ENCODE measurements around the gene FAM13B.

Gene FAM13B

DNA sequence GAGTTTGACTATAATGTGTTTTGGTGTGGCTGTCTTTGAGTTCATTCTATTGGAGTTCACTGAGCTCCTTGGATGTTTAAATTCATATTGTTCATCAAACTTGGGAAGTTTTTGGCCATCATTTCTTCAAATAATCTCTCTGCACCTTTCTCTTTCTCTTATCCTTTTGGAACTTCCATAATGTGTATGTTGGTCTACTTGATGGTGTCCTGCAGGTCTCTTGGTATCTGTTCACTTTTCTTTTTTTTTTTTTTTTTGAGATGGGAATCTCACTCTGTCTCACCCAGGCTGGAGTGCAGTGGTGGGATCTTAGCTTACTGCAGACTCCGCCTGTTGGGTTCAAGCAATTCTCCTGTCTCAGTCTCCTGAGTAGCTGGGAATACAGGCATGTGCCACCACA is 116.0 kb downstream of the FAM13B start:
- peaks cover 15% of the 10 kb centered on the region for H3K27me3 Mint-ChIP-seq (ENCODE audit: low read depth, poor library complexity)
- no peak overlapping the region for H3K4me3 Mint-ChIP-seq
- H3K27ac Mint-ChIP-seq, result no peak overlapping the region
- no peak for DNase-seq
- TF ChIP-seq, protein P1, sequence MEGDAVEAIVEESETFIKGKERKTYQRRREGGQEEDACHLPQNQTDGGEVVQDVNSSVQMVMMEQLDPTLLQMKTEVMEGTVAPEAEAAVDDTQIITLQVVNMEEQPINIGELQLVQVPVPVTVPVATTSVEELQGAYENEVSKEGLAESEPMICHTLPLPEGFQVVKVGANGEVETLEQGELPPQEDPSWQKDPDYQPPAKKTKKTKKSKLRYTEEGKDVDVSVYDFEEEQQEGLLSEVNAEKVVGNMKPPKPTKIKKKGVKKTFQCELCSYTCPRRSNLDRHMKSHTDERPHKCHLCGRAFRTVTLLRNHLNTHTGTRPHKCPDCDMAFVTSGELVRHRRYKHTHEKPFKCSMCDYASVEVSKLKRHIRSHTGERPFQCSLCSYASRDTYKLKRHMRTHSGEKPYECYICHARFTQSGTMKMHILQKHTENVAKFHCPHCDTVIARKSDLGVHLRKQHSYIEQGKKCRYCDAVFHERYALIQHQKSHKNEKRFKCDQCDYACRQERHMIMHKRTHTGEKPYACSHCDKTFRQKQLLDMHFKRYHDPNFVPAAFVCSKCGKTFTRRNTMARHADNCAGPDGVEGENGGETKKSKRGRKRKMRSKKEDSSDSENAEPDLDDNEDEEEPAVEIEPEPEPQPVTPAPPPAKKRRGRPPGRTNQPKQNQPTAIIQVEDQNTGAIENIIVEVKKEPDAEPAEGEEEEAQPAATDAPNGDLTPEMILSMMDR (IDR thresholded peaks at IDR 0.05), result no peak
- H3K36me3 Mint-ChIP-seq (ENCODE audit: low read depth), result peaks cover 11% of the 10 kb centered on the region
- peaks cover 41% of the 10 kb centered on the region for H3K9me3 Mint-ChIP-seq
- no peaks in the 10 kb centered on the region for H3K4me1 Mint-ChIP-seq

GRCh38 chr5:137914758-137915157 is 118.1 kb downstream of the FAM13B start:
- TF ChIP-seq, protein P1 (IDR thresholded peaks at IDR 0.05), result no peak
- no peak for DNase-seq
- Mint-ChIP-seq H3K36me3 (ENCODE audit: low read depth) (peaks cover 11% of the 10 kb centered on the region), H3K27me3 (ENCODE audit: low read depth, poor library complexity) (peaks cover 15% of the 10 kb centered on the region), H3K4me3 (no peak overlapping the region), H3K27ac (no peak overlapping the region), H3K4me1 (no peaks in the 10 kb centered on the region), H3K9me3 (peaks cover 41% of the 10 kb centered on the region)

GRCh38 chr5:137902408-137903133 is 130.3 kb downstream of the FAM13B start:
- H3K4me1 Mint-ChIP-seq, result peaks cover 17% of the 10 kb centered on the region

GRCh38 chr5:137901011-137901817 is 131.7 kb downstream of the FAM13B start:
- H3K4me3 Mint-ChIP-seq, result no peak overlapping the region
- TF ChIP-seq, protein P1 (IDR thresholded peaks at IDR 0.05), result no peak
- no peak for DNase-seq
- H3K9me3 Mint-ChIP-seq, result no peaks in the 10 kb centered on the region
- H3K4me1 Mint-ChIP-seq, result peaks cover 17% of the 10 kb centered on the region
- H3K27ac Mint-ChIP-seq, result no peak overlapping the region
- H3K36me3 Mint-ChIP-seq (ENCODE audit: low read depth), result no peaks in the 10 kb centered on the region
- peaks cover 4% of the 10 kb centered on the region for H3K27me3 Mint-ChIP-seq (ENCODE audit: low read depth, poor library complexity)

More at GRCh38 chr5:137902408-137903133, 130.3 kb downstream of the FAM13B start:
- H3K4me3 Mint-ChIP-seq, result no peak overlapping the region
- no peak overlapping the region for H3K27ac Mint-ChIP-seq
- no peaks in the 10 kb centered on the region for H3K36me3 Mint-ChIP-seq (ENCODE audit: low read depth)
- TF ChIP-seq, protein P1 (IDR thresholded peaks at IDR 0.05), result no peak
- no peak for DNase-seq
- no peaks in the 10 kb centered on the region for H3K27me3 Mint-ChIP-seq (ENCODE audit: low read depth, poor library complexity)
- no peaks in the 10 kb centered on the region for H3K9me3 Mint-ChIP-seq

DNA sequence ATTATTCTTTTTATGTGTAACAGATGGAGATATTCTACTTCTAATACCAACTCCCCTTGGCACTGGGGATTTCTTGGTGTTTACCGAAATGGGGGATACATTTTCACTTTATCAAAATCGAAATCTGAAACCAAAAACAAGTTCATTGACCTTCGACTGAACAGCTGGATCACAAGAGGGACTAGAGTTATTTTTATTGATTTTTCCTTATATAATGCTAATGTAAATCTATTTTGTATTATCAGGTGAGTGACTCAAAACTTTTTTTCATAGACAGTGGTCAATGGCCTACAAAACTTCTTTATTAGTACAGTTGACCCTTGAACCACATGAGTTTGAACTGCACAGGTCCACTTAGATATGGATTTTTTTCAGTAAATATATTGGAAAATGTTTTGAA is 133.4 kb downstream of the FAM13B start:
- DNase-seq, result no peak
- H3K27ac Mint-ChIP-seq, result no peak overlapping the region
- no peaks in the 10 kb centered on the region for H3K36me3 Mint-ChIP-seq (ENCODE audit: low read depth)

More for the DNA sequence above, 133.4 kb downstream of the FAM13B start:
- H3K27me3 Mint-ChIP-seq (ENCODE audit: low read depth, poor library complexity), result peaks cover 12% of the 10 kb centered on the region
- H3K4me1 Mint-ChIP-seq, result peaks cover 17% of the 10 kb centered on the region
- H3K9me3 Mint-ChIP-seq, result no peaks in the 10 kb centered on the region
- TF ChIP-seq, protein P1 (IDR thresholded peaks at IDR 0.05), result no peak
- H3K4me3 Mint-ChIP-seq, result no peak overlapping the region

All from nephron progenitor cell (in vitro differentiated cells).